Mucosa of descending colon (tissue), 3 donors: ENCODE data around the gene SRA1. TPM values are rescaled to one million over a fixed set of nuclear protein-coding genes. Genes with fewer than 3 reads are reported as not detected.

Source experiments
- ATAC-seq: fragments of 200-7000 bp; cut with Tn5 transposase; one replicate; pipeline ENCODE4 v1.9.1; 2020; ENCODE audit warnings: mild to moderate bottlenecking, moderate library complexity
- DNase-seq, 3 donors: peaks; one replicate each; pipeline ENCODE4 v3.0.0-alpha.2; 2020
- H3K36me3 ChIP-seq: fragments of 200-600 bp; one replicate; pipeline ENCODE4 v1.8.0; 2021; ENCODE audit warnings: low read depth, mild to moderate bottlenecking
- H3K4me1 ChIP-seq: fragments of 200-600 bp; one replicate; pipeline ENCODE4 v1.8.0; 2021; ENCODE audit warnings: low read depth, mild to moderate bottlenecking
- H3K4me3 ChIP-seq: fragments of 200-600 bp; one replicate; pipeline ENCODE4 v1.8.0; 2021; ENCODE audit warnings: mild to moderate bottlenecking
- H3K9me3 ChIP-seq: fragments of 200-600 bp; one replicate; pipeline ENCODE4 v1.8.0; 2021; ENCODE audit warnings: mild to moderate bottlenecking
- intact Hi-C, 2 donors: fragments of 100-400 bp; cut with DNase I in 1 of 2; cut with micrococcal nuclease in 1 of 2; formaldehyde crosslinking; loops; one replicate each; pipeline versions ENCODE4 v1.11.0 to v1.11.1; 2022; cut with DNase I, micrococcal nuclease
- total RNA-seq, 3 donors: library from RNA; stranded (reverse); fragmentation: NEBNext Ultra II Directional in 2 of 3; extraction: Animal tissue kit (Norgen Biotek cat#: 25700) in 2 of 3; gene quantifications; one replicate each; pipeline versions ENCODE4 v1.2.1 to v1.2.4, GENCODE V29; 2021 to 2023
- TF ChIP-seq, protein P1 (sequence below): fragments of 200-600 bp; IDR thresholded peaks from one replicate; pipeline ENCODE4 v1.8.0; 2022; ENCODE audit warnings: antibody characterized with exemption, mild to moderate bottlenecking
- donor health status: DM: no; HTN: no; CAD: no; lungs with moderate emphysema.
- donor health status: DM: no; HTN: no; CAD: no.
- donor health status: DM: no; HTN: yes; CAD: no.

Gene SRA1
- total RNA-seq, 3 donors from 2014 or later = 27.9 to 38.0 (median 31.8) TPM

DNA sequence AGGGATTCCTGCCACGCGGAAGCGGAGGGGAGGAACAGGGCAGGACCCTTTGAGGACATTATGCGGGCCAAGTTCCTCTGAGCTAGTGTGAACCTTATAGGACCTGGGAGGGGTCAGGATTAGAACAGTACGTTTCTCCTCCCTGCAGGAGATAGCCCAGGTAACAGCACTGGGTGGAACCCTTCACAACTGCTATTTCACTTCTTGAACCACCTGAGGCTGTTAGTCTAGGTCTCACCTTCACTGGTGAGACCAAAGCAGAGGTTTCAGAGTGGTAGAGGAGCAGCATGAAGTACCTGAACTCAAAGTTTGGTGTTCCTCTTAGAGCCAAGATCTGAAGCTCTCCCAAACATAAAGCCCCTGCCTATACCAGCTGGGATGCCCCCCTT lies 9.0 kb downstream of the SRA1 start:
- peak in 1 of 3 donors; percentile 80 for DNase-seq
- H3K36me3 ChIP-seq = no peaks in the 10 kb centered on the region
- peaks cover 44% of the 10 kb centered on the region for H3K4me1 ChIP-seq
- no peak overlapping the region for H3K4me3 ChIP-seq
- TF ChIP-seq, protein P1, sequence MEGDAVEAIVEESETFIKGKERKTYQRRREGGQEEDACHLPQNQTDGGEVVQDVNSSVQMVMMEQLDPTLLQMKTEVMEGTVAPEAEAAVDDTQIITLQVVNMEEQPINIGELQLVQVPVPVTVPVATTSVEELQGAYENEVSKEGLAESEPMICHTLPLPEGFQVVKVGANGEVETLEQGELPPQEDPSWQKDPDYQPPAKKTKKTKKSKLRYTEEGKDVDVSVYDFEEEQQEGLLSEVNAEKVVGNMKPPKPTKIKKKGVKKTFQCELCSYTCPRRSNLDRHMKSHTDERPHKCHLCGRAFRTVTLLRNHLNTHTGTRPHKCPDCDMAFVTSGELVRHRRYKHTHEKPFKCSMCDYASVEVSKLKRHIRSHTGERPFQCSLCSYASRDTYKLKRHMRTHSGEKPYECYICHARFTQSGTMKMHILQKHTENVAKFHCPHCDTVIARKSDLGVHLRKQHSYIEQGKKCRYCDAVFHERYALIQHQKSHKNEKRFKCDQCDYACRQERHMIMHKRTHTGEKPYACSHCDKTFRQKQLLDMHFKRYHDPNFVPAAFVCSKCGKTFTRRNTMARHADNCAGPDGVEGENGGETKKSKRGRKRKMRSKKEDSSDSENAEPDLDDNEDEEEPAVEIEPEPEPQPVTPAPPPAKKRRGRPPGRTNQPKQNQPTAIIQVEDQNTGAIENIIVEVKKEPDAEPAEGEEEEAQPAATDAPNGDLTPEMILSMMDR = no peak
- H3K9me3 ChIP-seq = no peaks in the 10 kb centered on the region
- ATAC-seq = peak; percentile 72
- intact Hi-C loops = loop anchor here in 1 of 2 donors (10.0 kb wide), 2 partner anchors 87 to 183 kb away; partner anchors contain the start of genes CD14, SLC4A9 and TMCO6

DNA sequence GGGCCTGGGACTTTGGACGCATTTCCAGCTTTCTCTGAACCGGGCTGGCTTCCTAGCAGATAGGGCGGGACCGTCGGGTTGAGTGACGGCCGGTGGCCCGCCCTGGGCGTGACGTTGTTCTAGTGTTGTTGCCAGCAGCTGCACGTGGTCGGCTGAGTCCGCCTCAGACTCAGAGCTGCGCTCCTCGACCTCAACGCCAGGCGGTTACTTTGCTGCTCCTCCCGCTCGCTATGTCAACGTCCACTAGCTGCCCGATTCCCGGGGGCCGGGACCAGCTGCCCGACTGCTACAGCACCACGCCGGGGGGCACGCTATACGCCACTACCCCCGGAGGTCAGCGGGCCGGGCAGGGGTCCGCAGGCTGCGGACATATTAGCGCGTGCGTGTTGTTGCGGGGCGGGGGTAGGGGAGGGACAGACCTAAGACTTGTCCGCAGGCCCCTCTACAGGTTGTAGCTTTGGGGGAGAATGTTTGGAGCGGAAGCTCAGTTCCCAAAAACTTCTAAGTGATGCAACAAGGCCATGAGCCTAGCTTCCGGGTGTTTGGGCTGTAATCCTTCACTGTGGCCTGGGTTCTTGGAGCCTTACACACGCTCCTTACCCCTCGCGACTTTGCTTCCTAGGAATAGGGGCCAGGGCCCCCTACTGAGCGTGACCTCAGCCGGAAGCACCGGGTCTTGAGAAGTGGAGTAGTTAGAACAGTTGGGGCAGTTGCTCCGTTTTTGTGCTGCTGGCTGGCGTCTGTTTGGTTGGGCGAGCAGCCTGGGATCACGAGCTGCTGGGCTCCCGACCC lies 9.6 kb downstream of the SRA1 start, which contains the start of gene EIF4EBP3:
Gene EIF4EBP3, plus strand, starts transcription at position 155 of the 792 bp plus-strand sequence. Its CDS starts 76 bp downstream, at position 231.
- peak within 1 kb of the TSS; percentile 14 for H3K4me3 ChIP-seq
- intact Hi-C loops = loop anchor here in 1 of 2 donors (10.0 kb wide), 2 partner anchors 87 to 183 kb away; partner anchors contain the start of genes CD14, SLC4A9 and TMCO6
- TF ChIP-seq, protein P1 = peak; percentile 28
- DNase-seq (peak; percentile 98 to 99 (median 98)), ATAC-seq (peak; percentile 89)
- no peaks in the 10 kb centered on the region for H3K9me3 ChIP-seq
- H3K4me1 ChIP-seq = peaks cover 42% of the 10 kb centered on the region
- H3K36me3 ChIP-seq = no peaks in the 10 kb centered on the region

GRCh38 chr5:140546851-140547507 lies 10.3 kb downstream of the SRA1 start:
- TF ChIP-seq, protein P1 = no peak
- Histone ChIP-seq H3K4me1 (peaks cover 42% of the 10 kb centered on the region), H3K9me3 (no peaks in the 10 kb centered on the region), H3K4me3 (peak overlapping the region; percentile 14), H3K36me3 (no peaks in the 10 kb centered on the region)
- intact Hi-C loops = loop anchor here in 1 of 2 donors (10.0 kb wide), 2 partner anchors 88 to 182 kb away; partner anchors contain the start of genes CD14, SLC4A9 and TMCO6
- ATAC-seq (peak; percentile 36), DNase-seq (peak; percentile 44 to 73 (median 61))

GRCh38 chr5:140545606-140546005 lies 11.7 kb downstream of the SRA1 start:
- Histone ChIP-seq H3K4me1 (peaks cover 42% of the 10 kb centered on the region), H3K4me3 (no peak overlapping the region), H3K36me3 (no peaks in the 10 kb centered on the region), H3K9me3 (no peaks in the 10 kb centered on the region)
- intact Hi-C loops = loop anchor here in 1 of 2 donors (10.0 kb wide), 2 partner anchors 89 to 181 kb away; partner anchors contain the start of genes CD14, SLC4A9 and TMCO6
- DNase-seq (no peak), ATAC-seq (no peak)
- TF ChIP-seq, protein P1 = no peak

DNA sequence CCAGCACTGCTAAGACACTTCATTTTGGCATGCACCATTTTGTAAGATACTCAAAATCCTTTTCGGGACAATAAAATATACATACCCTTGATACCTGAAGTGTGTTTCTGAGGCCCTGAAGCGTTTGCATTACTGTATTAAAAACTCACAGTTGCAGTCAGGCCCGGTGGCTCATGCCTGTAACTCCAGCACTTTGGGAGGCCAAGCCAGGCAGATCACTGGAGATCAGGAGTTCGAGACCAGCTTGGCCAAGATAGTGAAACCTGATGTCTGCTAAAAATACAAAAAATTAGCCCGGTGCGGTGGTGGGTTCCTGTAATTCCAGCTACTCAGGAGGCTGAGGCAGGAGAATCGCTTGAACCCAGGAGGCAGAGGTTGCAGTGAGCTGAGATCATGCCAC lies 12.3 kb downstream of the SRA1 start:
- TF ChIP-seq, protein P1 = no peak
- H3K4me3 ChIP-seq = no peak overlapping the region
- DNase-seq (no peak), ATAC-seq (no peak)
- intact Hi-C loops = loop anchor here in 1 of 2 donors (10.0 kb wide), 2 partner anchors 90 to 180 kb away; partner anchors contain the start of genes CD14, SLC4A9 and TMCO6
- peaks cover 42% of the 10 kb centered on the region for H3K4me1 ChIP-seq
- H3K36me3 ChIP-seq = no peaks in the 10 kb centered on the region
- no peaks in the 10 kb centered on the region for H3K9me3 ChIP-seq
